Measurements from ENCODE around the gene PRKCZ. TPM values are rescaled to one million over a fixed set of nuclear protein-coding genes. Genes with fewer than 3 reads are reported as not detected.

The PRKCZ gene
- total RNA-seq, 1 donor: 0.72 TPM

GRCh38 chr1:2181752-2182151 lies 131.5 kb downstream of the PRKCZ start:
- no peaks in the 10 kb centered on the region for H3K9me3 ChIP-seq (ENCODE audit: low read depth, low read length)
- no peaks in the 10 kb centered on the region for H4K20me1 ChIP-seq (ENCODE audit: insufficient read depth, low read length)
- TF ChIP-seq, protein P1, sequence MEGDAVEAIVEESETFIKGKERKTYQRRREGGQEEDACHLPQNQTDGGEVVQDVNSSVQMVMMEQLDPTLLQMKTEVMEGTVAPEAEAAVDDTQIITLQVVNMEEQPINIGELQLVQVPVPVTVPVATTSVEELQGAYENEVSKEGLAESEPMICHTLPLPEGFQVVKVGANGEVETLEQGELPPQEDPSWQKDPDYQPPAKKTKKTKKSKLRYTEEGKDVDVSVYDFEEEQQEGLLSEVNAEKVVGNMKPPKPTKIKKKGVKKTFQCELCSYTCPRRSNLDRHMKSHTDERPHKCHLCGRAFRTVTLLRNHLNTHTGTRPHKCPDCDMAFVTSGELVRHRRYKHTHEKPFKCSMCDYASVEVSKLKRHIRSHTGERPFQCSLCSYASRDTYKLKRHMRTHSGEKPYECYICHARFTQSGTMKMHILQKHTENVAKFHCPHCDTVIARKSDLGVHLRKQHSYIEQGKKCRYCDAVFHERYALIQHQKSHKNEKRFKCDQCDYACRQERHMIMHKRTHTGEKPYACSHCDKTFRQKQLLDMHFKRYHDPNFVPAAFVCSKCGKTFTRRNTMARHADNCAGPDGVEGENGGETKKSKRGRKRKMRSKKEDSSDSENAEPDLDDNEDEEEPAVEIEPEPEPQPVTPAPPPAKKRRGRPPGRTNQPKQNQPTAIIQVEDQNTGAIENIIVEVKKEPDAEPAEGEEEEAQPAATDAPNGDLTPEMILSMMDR (IDR thresholded peaks at IDR 0.05; ENCODE audit: extremely low read depth, low read depth, low read length): no peak
- no peaks in the 10 kb centered on the region for H3K79me2 ChIP-seq (ENCODE audit: insufficient read depth, low read length)
- H3K4me2 ChIP-seq (ENCODE audit: insufficient read depth, low read length): no peak overlapping the region
- no peak overlapping the region for H3K27ac ChIP-seq (ENCODE audit: low read depth, low read length)
- no peak overlapping the region for H2AFZ ChIP-seq (ENCODE audit: low read length)
- H3K4me1 ChIP-seq (ENCODE audit: insufficient read depth, low read length): no peaks in the 10 kb centered on the region
- H3K27me3 ChIP-seq (ENCODE audit: insufficient read depth, low read length): no peaks in the 10 kb centered on the region
- H3K4me3 ChIP-seq (ENCODE audit: insufficient read depth, low read length): no peak overlapping the region
- H3K36me3 ChIP-seq (ENCODE audit: insufficient read depth, low read length): no peaks in the 10 kb centered on the region
- DNase-seq (ENCODE audit: insufficient read length, low spot score, missing footprints): no peak

GRCh38 chr1:2182376-2182775 lies 132.2 kb downstream of the PRKCZ start:
- H3K4me1 ChIP-seq (ENCODE audit: insufficient read depth, low read length): no peaks in the 10 kb centered on the region
- H3K4me3 ChIP-seq (ENCODE audit: insufficient read depth, low read length): no peak overlapping the region
- no peaks in the 10 kb centered on the region for H3K9me3 ChIP-seq (ENCODE audit: low read depth, low read length)
- H2AFZ ChIP-seq (ENCODE audit: low read length): no peak overlapping the region
- H3K4me2 ChIP-seq (ENCODE audit: insufficient read depth, low read length): no peak overlapping the region
- H3K27ac ChIP-seq (ENCODE audit: low read depth, low read length): no peak overlapping the region
- no peaks in the 10 kb centered on the region for H4K20me1 ChIP-seq (ENCODE audit: insufficient read depth, low read length)
- TF ChIP-seq, protein P1 (IDR thresholded peaks at IDR 0.05; ENCODE audit: extremely low read depth, low read depth, low read length): no peak
- DNase-seq (ENCODE audit: insufficient read length, low spot score, missing footprints): no peak
- no peaks in the 10 kb centered on the region for H3K79me2 ChIP-seq (ENCODE audit: insufficient read depth, low read length)
- no peaks in the 10 kb centered on the region for H3K27me3 ChIP-seq (ENCODE audit: insufficient read depth, low read length)
- no peaks in the 10 kb centered on the region for H3K36me3 ChIP-seq (ENCODE audit: insufficient read depth, low read length)

- no peak overlapping the region for H3K27ac ChIP-seq (ENCODE audit: low read depth, low read length)
- H3K4me2 ChIP-seq (ENCODE audit: insufficient read depth, low read length): no peak overlapping the region
- DNase-seq (ENCODE audit: insufficient read length, low spot score, missing footprints): no peak
- no peaks in the 10 kb centered on the region for H3K36me3 ChIP-seq (ENCODE audit: insufficient read depth, low read length)
- H4K20me1 ChIP-seq (ENCODE audit: insufficient read depth, low read length): no peaks in the 10 kb centered on the region
- H2AFZ ChIP-seq (ENCODE audit: low read length): no peak overlapping the region
- H3K4me1 ChIP-seq (ENCODE audit: insufficient read depth, low read length): no peaks in the 10 kb centered on the region
- no peaks in the 10 kb centered on the region for H3K79me2 ChIP-seq (ENCODE audit: insufficient read depth, low read length)
- no peaks in the 10 kb centered on the region for H3K27me3 ChIP-seq (ENCODE audit: insufficient read depth, low read length)
- TF ChIP-seq, protein P1 (IDR thresholded peaks at IDR 0.05; ENCODE audit: extremely low read depth, low read depth, low read length): no peak
- no peak overlapping the region for H3K4me3 ChIP-seq (ENCODE audit: insufficient read depth, low read length)
- no peaks in the 10 kb centered on the region for H3K9me3 ChIP-seq (ENCODE audit: low read depth, low read length)
These were observed 133.7 kb downstream of the PRKCZ start for GRCh38 chr1:2183937-2184334.

DNA sequence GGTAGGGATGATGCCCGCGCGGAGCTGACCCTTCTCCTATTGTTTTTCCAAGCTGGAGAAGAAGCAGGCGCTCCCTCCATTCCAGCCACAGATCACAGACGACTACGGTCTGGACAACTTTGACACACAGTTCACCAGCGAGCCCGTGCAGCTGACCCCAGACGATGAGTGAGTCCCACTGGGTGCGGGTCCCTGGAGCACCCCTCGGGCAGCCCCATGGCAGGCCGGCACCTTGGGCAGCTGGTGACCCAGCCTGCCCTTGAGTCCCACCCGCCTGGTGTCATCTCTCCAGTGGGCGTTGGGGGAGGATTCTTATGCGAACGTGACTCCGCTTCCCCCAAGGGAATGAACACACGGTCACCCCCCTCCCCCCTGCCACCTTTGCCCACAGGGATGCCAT lies 134.3 kb downstream of the PRKCZ start:
- H3K4me3 ChIP-seq (ENCODE audit: insufficient read depth, low read length): no peak overlapping the region
- no peaks in the 10 kb centered on the region for H3K9me3 ChIP-seq (ENCODE audit: low read depth, low read length)
- H3K79me2 ChIP-seq (ENCODE audit: insufficient read depth, low read length): no peaks in the 10 kb centered on the region
- no peak overlapping the region for H3K27ac ChIP-seq (ENCODE audit: low read depth, low read length)
- no peaks in the 10 kb centered on the region for H4K20me1 ChIP-seq (ENCODE audit: insufficient read depth, low read length)
- DNase-seq (ENCODE audit: insufficient read length, low spot score, missing footprints): no peak
- no peaks in the 10 kb centered on the region for H3K27me3 ChIP-seq (ENCODE audit: insufficient read depth, low read length)
- no peak overlapping the region for H2AFZ ChIP-seq (ENCODE audit: low read length)
- TF ChIP-seq, protein P1 (IDR thresholded peaks at IDR 0.05; ENCODE audit: extremely low read depth, low read depth, low read length): no peak
- H3K4me1 ChIP-seq (ENCODE audit: insufficient read depth, low read length): peaks cover 3% of the 10 kb centered on the region
- no peak overlapping the region for H3K4me2 ChIP-seq (ENCODE audit: insufficient read depth, low read length)
- H3K36me3 ChIP-seq (ENCODE audit: insufficient read depth, low read length): no peaks in the 10 kb centered on the region

Data from osteoblast (primary cell).